ENCODE measurements around the gene NUS1.
A peak's percentile ranks its signal among the peaks of the same experiment; 100 is the strongest.
"Not testable (repeated sequence)": the region's sequence is repeated elsewhere in the genome, so short reads cannot be mapped to it uniquely, and the experiment has no call there.

Gene NUS1

DNA sequence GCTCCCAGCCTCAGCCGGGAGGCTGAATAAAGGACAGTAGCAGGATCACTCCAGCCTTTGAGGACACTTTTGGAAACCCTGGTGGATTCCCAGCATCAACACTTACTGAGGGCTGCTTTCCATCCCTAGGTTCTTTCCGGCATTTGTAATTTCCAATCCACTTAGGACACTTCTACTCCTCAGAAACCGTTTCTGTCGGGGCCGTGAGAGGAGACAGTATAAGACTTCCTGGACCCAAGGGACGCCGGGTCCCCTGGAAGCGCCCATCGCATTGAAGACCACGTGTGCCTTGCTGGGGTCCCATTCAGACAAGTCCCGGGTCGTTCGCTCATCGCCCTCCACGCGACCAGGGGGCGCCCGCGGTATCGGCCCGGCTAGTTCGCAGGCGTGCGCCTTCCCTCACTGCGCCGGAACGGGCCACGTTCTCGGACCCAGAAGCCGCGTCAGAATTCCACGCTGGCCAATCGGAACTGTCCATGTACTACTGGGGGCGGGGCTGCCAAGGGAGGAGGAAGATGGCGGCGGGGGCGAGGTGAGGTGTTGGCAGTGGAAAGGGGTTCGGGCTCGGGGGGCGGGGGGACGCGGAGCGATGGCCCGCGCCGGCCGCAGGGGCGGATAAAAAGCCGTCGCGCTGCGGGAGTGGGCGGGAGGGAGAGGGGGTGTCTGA is at the start of gene NUS1:
Gene NUS1, plus strand, starts transcription at position 479 of the 667 bp plus-strand sequence. CDS start 202 bp downstream, outside the sequence.
- DNase-seq: peak; percentile 75 to 93

DNA sequence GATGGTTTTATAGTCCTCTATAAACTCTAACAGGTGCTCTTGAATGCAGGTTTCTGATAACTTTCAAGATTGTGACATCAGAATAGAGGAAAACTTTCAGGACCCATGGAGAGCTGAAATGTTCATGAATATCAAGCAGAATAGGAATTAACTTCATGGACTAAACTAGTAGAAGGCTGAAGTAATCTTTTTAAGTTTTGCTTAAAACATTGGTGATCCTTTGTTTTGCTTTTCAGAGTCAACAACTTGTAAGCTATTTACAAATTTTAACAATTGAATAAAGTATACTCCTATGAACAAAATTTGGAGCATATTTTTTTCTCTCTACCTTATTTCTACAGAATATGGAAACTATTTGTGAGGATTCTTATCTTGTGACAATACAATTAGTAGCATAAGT is 47.7 kb upstream of the NUS1 start:
- DNase-seq: no peak

DNA sequence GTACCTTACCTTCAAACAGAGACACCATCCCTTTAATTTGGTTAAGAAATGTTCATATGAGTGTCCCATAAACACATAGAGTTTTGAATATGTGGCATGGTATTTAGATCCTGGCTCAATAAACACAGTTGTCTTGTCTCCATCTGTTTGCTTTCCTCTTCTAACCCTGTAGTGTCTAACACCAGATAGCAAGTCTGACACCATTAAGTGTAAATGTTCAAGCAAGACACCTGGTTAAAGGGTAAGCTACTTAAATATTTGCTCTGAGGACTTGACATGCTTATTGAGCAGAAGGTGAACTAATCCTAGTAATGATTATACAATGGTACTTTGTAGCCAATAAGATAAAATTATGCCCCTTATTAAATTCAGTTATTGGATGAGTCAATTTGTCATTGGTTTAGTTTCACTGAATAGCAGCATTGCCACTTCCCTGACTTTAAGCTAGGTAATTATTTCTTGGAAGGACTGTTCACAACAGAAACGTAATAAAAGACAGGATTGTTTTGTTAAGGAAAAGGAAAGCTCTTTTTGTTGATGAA is 46.1 kb upstream of the NUS1 start:
- DNase-seq: no peak

DNA sequence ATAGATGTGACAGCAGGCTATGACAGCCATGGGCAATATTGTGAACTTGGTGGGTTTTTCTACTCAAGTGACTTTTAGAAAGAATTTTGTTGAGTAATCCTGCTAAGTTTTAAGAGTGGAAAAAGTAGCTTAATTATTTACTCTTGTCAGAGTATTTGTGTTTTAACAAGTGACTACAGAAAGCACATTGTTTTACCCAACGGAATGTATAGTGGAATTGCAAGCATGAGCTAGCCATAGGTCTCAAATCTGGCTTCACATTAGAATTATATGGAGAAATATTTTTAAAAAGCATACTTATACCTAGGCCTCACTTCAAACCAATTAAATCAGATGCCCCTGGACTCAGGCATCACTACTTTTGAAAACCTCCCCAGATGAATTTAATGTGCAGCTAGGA is 37.5 kb upstream of the NUS1 start:
- no peak for DNase-seq

DNA sequence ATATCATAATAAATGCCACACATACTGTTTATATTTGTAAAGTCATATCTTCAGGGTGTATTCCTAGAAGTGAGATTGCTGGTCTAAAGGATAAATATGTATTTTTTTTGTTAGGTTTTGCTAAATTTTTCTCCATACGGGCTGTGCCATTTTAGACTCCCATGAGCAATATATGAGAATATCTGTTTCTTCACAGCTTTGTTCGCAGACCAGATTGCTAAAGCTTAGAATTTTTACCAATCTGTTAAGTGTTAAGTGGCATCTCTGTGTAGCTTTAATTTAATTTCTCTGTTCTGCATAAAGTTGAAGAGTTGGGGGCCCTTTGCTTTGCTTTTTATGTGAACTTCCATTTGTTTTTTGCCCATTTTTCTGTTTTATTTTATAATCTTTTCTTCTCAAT is 32.3 kb upstream of the NUS1 start:
- no peak for DNase-seq

DNA sequence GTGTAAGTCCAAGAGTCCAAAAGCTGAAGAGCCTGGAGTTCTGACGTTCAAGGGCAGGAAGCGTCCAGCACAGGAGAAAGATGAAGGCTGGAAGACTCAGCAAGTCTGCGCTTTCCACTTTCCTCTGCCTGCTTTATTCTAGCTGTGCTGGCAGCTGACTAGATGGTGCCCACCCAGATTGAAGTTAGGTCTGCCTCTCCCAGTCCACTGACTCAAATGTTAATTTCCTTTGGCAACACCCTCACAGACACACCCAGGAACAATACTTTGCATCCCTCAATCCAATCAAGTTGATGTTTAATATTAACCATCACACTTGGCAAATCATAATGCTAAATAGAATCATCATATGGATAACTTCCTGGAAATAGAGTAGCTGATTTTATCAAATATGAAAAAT is 23.3 kb upstream of the NUS1 start:
- DNase-seq: not testable (repeated sequence)

DNA sequence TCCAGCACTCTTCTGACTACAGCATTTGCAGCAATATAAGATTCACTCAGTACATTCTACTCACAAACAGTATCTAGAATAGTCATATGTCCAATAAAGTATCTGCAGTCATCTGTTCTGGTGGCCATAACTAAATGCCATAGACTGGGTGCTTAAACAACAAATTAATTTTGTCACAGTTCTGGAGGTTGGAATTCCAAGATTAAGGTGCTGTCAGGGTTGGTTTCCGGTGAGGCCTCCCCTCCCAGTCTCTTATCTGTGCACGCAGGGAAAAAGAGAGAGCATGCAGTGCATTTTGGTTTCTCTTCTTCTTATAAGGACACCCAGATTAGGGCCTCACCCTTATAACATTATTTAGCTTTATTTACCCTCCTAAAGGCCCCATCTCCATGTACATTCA is 21.3 kb upstream of the NUS1 start:
- no peak for DNase-seq

DNA sequence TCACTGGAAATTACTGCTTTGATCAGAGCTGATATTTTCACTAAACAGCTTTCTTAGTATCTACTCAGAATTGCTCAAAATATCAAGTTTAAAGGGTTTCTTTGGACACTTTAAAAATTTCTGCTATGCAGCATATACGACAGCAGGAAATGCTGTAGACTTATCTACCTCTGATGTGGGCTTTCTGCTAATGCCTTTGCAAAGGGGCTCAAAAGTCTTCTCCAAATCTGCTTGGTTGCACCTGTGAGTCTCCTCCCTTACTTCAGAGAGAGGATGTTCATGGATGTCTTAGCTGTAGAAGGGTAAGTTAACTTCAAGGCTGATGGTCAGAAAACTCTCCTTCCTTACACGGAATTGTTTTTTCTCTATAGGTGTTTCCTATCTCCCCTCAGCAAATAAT is 19.9 kb upstream of the NUS1 start:
- DNase-seq: no peak

DNA sequence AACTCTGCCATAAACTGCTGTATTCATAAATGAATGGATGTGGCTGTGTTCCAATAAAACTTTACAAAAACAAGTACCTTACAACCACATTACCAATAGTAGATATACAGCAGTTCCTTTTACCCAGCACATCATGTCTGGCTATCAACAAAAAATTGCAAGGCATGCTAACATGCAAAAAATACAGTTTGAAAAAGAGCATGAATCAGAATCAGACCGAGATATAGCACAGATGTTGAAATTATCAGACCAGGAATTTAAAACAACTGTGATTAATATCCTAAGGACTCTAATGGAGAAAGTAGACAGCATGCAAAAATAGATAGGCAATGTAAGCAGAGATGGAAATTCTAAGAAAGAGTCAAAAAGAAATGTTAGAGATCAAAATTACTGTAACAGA is 8.4 kb upstream of the NUS1 start:
- DNase-seq: no peak

DNA sequence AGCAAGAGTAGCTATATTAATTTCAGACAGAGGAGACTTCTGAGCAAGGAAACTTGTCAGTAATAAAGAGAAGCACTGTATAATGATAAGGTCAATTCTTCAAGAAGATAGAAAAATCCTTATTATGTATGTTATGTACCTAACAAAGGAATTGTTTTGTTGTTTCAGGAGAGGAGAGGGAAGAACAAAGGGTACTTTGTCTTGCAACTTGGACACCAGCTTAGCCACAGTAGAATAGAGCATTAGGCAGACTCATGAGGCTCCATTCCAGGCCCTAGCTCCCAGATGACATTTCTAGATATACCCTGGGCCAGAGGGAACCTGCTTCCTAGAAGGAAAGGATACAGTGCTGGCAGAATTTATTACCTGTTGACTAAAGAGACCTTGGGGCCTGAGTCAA is 6.5 kb upstream of the NUS1 start:
- no peak for DNase-seq

DNA sequence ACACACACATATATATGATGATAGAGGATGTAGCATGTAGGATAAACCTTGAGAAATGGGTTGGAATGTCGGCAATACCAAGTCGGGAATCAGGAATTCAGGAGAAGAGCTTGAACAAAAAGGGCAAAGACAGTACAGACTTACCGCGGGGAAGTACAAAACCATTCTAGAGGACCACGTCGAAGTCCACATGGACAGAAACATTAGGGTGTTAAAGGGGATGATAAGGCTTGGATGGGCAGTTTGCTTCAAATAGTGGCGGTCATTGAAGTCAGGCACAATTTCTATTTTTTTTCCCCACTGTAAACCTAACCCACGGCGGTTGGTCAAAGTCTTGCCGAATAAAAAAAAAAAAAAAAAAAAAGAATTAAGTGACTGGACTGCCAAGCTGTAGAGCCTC is 766 bp upstream of the NUS1 start:
- no peak for DNase-seq

DNA sequence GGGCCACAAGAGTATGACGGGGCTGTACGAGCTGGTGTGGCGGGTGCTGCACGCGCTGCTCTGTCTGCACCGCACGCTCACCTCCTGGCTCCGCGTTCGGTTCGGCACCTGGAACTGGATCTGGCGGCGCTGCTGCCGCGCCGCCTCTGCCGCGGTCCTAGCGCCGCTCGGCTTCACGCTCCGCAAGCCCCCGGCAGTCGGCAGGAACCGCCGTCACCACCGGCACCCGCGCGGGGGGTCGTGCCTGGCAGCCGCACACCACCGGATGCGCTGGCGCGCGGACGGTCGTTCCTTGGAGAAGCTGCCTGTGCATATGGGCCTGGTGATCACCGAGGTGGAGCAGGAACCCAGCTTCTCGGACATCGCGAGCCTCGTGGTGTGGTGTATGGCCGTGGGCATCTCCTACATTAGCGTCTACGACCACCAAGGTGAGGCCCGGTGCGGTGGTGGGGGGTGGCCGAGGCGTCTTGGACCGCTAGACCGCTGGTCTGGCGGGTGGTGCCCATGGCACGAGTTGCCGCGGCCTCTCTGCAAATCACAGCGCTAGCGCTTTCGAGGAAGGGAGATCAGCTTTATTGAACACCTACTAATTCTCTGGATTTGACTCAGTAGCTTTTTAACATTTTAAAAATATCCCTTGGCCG is 511 bp downstream of the NUS1 start:
- DNase-seq: not testable (repeated sequence)

DNA sequence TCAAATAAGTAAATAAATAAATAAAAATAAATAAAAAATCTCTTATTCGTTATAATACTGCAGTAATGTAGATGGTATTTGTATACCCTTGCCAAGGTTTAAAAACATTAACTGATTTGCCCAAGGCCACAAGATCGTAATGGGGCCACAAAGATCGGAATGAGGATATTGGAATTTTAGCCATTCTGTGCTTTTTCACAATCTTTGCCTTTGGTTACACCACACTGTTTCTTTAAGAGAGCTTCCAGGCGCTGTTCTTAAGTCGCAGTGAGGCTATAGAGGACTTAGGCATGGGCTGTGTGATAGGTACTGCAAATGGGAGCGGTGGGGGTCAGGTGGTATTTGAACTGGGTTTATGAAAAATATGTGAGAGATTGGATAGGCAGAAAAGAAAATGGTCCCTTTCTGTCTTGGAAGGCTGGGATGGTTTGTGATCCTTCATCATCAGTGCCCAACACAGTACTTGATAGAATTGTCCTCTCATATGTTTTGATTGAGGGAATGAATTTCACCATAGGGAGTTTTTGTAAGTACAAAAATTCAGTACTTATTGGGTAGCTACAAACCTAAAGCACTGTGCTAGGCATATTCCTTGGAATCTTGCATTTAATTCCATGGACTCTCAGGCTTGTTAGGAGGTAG is 1.4 kb downstream of the NUS1 start:
- no peak for DNase-seq

DNA sequence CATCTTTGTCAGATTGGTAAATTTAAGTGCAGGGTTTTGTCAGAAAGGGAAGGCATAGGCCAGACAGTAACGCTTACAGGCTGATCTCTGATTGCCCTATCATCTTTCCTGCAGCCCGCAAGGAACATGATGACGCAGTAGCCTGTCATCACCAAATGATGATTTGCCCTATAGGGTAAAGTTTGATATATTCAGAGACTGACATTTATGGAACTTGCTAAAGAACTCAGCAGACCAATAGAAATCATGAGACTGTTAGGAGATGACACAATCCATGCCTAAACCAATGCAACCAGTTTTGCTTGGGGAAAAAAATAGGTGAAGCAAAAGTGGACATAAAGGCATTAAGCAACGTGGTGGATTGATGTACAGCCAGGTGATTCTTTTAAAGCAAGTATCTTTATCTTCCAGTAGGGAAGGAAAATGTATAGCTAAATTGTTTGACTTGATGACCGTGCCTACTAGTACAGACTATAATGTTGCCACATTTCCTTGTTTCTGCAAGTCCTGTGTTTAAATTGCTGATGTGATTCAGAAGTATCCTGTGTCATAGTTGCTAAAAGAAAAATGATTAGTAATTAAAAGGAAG is 2.4 kb downstream of the NUS1 start:
- DNase-seq: no peak

DNA sequence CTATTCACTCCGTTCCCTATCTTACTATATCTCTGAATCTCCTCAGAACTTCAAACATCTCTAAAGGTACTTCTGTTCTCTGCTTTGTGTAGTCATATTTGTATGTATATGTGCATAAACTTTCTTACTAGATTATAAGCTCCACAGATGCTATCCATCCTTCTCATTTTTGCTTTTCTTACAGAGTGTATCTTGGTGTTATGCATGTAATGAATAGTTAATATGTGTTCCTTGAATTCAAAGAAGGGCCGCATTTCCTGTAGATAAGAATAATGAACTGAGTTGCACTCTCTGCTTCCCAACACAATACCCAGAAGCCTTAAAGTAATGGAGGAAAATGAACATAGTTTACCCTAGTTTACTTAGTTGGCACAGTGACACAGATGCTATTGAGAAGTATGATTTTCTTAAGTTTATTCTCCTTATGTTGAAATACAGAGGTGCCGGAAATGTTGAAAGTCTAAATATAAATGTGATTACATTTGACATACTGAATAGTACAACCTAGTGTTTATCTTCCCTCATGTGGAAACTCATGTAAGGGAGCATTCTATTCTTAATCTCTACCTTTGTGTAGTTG is 6.0 kb downstream of the NUS1 start:
- DNase-seq: no peak

DNA sequence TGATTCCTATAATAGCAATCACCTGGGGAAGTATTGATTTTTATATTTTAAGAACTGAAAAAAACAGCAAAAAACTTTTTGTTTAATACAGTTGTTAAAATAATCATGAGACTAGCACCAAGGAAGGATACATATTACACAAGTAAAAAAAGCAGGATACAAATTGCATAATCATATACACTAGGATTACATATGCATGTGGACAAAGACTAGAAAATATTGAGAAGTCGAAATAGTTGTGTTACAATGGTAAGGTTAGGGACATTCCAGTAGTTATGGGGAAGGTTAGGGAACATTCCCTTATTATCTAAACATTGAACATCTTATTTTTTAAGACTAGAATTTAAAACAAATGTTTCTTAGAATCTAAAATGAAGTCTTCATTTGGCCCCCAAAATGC is 9.5 kb downstream of the NUS1 start:
- no peak for DNase-seq

DNA sequence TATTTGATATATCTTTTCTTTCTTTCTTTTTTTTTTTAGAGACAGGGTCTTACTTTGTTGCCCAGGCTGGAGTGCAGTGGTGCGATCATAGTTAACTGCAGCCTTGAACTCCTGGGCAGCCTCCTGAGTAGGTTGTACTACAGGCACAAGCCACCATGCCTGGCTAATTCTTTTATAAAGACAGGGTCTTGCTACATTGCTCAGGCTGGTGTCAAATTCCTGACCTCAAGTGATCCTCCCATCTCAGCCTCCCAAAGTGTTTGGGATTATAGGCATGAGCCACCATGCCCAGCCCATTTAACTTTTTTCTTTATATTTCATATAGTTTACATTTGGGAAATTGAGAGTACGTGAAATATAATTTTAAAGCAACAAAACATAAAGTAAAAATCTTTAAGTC is 10.1 kb downstream of the NUS1 start:
- DNase-seq: no peak

DNA sequence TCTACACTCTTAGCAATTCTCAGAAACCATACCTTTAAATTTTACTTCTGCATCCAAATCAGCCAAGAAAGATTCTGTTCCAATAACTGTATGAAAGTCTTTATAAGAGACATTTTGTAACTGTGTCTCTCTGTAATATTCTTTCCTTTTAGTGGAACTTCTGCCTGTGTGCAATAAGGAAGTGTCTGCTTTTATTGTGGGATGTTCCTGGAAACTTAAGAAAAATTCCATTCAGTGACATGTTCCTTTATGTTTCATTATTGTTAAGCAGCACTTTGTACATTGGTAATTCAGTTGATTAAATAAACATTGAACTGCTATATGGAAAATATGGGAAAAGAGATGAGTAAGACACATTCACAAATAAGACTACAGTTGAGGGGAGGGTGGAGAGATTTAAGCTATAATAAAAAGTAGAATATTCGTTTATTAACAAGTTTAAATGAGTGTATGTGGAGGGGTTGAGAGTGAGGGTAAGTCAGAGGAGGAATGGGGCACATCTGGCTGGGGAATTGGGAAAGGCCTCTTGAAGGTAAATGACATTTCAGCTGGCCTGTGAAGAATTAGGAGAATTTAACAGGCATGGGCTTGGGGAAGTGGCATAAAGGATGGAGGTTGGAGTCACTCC is 11.9 kb downstream of the NUS1 start:
- DNase-seq: no peak

DNA sequence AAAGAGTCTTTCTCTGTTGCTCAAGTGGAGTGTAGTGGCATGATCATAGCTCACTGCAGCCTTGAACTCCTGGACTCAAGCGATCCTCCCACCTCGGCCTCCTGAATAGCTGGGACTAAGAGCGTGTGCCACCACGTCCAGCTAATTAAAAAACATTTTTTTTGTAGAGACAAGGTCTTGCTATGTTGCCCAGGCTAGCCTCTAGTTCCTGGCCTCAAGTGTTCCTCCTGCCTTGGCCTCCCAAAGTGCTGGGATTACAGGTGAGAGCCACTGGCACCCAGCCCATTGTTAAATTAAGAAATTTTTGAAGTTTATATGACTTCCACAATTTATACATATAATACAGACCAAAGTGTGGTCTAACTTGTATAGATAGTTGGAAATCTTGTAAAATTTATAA is 14.3 kb downstream of the NUS1 start:
- DNase-seq: not testable (repeated sequence)

DNA sequence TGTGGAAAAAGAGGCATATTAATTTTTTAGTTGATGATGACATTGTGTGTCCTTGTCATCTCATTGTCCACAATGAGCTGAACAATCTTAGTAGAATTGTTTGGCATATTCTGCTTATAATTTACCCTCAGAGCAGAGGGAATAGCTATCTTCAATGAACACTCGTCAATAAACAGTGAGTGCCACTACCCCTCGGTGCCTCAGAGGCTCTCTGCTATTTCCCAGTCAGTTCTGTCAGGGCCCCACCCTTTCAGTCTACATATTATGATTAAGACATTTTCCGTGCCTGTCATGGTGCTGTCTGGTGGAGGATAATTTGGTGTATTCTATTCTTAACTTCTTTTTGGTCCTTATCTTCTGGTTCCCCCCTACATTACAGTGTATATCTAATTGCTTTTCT is 31.2 kb downstream of the NUS1 start:
- DNase-seq: no peak

DNA sequence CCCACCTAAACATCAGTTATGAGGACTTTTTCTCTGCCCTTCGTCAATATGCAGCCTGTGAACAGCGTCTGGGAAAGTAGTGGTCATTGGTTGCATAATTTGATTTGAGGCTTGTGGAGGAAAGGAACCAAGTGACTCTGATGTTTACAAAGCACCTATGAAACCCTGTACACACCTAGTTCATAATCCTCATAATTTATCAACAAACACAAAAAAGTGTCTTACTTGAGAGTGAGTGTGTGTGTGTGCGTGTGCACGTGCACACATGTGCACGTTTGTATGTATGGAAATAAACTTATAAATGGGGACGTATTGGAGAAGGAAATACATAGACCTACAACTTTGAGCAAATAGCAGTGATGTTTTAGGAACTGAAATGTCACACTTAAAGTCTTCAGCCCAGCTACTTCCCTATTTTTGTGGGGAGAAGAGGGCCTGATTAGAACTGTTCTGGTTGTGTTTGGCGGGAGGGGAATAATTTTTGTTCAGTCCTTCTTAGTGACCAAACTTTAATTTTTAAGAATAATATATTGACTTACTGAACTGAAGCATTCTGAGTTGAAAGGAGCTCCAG is 31.8 kb downstream of the NUS1 start:
- not testable (repeated sequence) for DNase-seq

DNA sequence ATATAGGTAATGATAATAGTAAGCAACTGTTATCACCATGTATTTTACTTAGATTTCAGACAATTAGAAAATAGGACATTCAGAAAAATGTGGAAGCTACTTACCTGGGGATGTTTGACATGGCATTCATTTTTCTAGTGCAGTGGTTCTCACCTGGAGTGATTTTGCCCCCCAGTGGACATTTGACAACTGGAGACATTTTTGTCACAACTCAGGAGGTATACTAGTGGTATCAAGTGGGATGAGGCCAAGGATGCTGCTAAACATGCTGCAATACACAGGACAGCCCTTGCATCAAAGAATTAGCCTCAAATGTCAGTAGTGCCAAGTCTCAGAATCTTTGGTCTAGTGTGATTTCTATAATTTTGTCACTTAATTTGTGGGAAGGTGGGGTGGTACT is 36.1 kb downstream of the NUS1 start:
- DNase-seq: no peak

DNA sequence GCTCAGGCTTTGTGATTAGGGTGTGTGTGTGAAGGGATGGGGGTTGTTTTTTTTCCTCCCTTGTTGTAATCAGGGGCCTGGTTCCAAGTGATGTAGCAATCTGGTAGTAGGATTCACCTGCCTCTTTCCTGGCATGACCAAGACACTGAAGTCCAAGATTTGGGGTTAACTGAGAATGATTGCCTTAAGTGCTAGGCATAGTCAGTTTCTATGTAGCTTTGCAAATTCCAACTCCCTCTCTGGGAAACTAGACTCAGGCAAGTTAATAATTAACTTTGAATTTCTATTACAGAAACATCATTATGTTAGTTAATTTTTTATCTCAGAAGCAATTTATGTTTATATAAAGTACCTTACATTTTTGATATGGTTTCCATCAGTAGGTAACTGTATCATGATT is 43.6 kb downstream of the NUS1 start:
- DNase-seq: no peak
